IMR-90 (cell line): ENCODE measurements around the gene KAT7. TPM values are rescaled to one million over a fixed set of nuclear protein-coding genes. Genes with fewer than 3 reads are reported as not detected.

Source experiments
- ATAC-seq: fragments of 200-7000 bp; cut with Tn5 transposase; 2 replicates; pipeline ENCODE4 v1.9.1; 2020; ENCODE audit warnings: low read depth, mild to moderate bottlenecking, moderate library complexity
- BruUV-seq: library from RNA; stranded (reverse); fragments of 400-500 nt; replicated peaks from 2 replicates; lab custom pipeline; 2021; lab: Mats Ljungman, UMichigan
- CTCF ChIA-PET: fragments of 300-600 bp; formaldehyde crosslinking; extraction: SDS; loops from one replicate; lab custom pipeline; 2021; ENCODE audit warnings: antibody characterized with exemption; lab: Yijun Ruan, JAX
- POLR2A ChIA-PET: fragments of 300-600 bp; sonication (Branson Sonifier 250); formaldehyde crosslinking; loops from one replicate; lab custom pipeline; 2022; ENCODE audit warnings: antibody characterized with exemption; ENCODE audit not compliant: unreplicated experiment; lab: Charles Lee
- DNase-seq: peaks from one replicate; pipeline ENCODE4 v3.0.0; 2013
- H2AFZ ChIP-seq: replicated peaks from 2 replicates; pipeline ENCODE3; 2013; ENCODE audit warnings: low read length, mild to moderate bottlenecking; ENCODE audit not compliant: poor library complexity
- H2AK5ac ChIP-seq: 2 replicates; pipeline ENCODE4 v1.6.1; 2013; ENCODE audit warnings: low read depth, low read length, inconsistent platforms
- H2AK9ac ChIP-seq: replicated peaks from 2 replicates; pipeline ENCODE3; 2013; ENCODE audit warnings: mild to moderate bottlenecking, low read depth, low read length, moderate library complexity; ENCODE audit not compliant: poor library complexity
- H2BK120ac ChIP-seq: 2 replicates; pipeline ENCODE4 v1.6.1; 2013; ENCODE audit warnings: low read depth, low read length, inconsistent platforms
- H2BK15ac ChIP-seq: 3 replicates; pipeline ENCODE4 v1.6.1; 2013; ENCODE audit warnings: low read depth, low read length, inconsistent platforms
- H2BK20ac ChIP-seq: 2 replicates; pipeline ENCODE4 v1.6.1; 2013; ENCODE audit warnings: low read depth, mild to moderate bottlenecking, inconsistent platforms, low read length, moderate library complexity
- H2BK5ac ChIP-seq: 2 replicates; pipeline ENCODE4 v1.6.1; 2013; ENCODE audit warnings: mild to moderate bottlenecking, low read depth, low read length, inconsistent platforms; ENCODE audit not compliant: poor library complexity, severe bottlenecking
- H3K14ac ChIP-seq: replicated peaks from 2 replicates; pipeline ENCODE4 v1.6.1; 2013; ENCODE audit warnings: low read depth, low read length, inconsistent platforms
- H3K18ac ChIP-seq: 2 replicates; pipeline ENCODE4 v1.6.1; 2013; ENCODE audit warnings: low read depth, low read length, control low read depth
- H3K23ac ChIP-seq: 2 replicates; pipeline ENCODE4 v1.6.1; 2013; ENCODE audit warnings: low read depth, low read length, inconsistent platforms
- H3K27ac ChIP-seq: 2 replicates; pipeline ENCODE4 v1.5.1; 2013; ENCODE audit warnings: mild to moderate bottlenecking, control low read depth, low read length; ENCODE audit not compliant: insufficient read depth
- H3K27me3 ChIP-seq: 2 replicates; pipeline ENCODE4 v1.6.1; 2013; ENCODE audit warnings: low read length; ENCODE audit not compliant: control insufficient read depth, insufficient read depth
- H3K36me3 ChIP-seq: 2 replicates; pipeline ENCODE4 v1.6.1; 2013; ENCODE audit warnings: low read length, mixed read lengths; ENCODE audit not compliant: control insufficient read depth, insufficient read depth
- H3K4ac ChIP-seq: 2 replicates; pipeline ENCODE4 v1.6.1; 2013; ENCODE audit warnings: low read depth, low read length, inconsistent platforms
- H3K4me1 ChIP-seq: 2 replicates; pipeline ENCODE4 v1.6.1; 2013; ENCODE audit warnings: low read length, mixed read lengths; ENCODE audit not compliant: control insufficient read depth, insufficient read depth
- H3K4me2 ChIP-seq: 2 replicates; pipeline ENCODE4 v1.6.1; 2013; ENCODE audit warnings: low read depth, mild to moderate bottlenecking, control low read depth, low read length, moderate library complexity
- H3K4me3 ChIP-seq: 2 replicates; pipeline ENCODE4 v1.5.1; 2013; ENCODE audit warnings: low read depth, mild to moderate bottlenecking, control low read depth, low read length, moderate library complexity; ENCODE audit not compliant: insufficient read depth
- H3K56ac ChIP-seq: 2 replicates; pipeline ENCODE4 v1.6.1; 2013; ENCODE audit warnings: low read length, inconsistent platforms; ENCODE audit not compliant: insufficient read depth; ENCODE audit errors: extremely low read depth
- H3K79me1 ChIP-seq, 2 experiments: 2 replicates each; pipeline ENCODE4 v1.6.1; 2013; ENCODE audit warnings: low read length in 2 of 2, inconsistent platforms in 1 of 2, low read depth in 1 of 2
- H3K9ac ChIP-seq: 2 replicates; pipeline ENCODE4 v1.6.1; 2013; ENCODE audit warnings: low read depth, low read length, control low read depth
- H3K9me1 ChIP-seq: 2 replicates; pipeline ENCODE4 v1.6.1; 2013; ENCODE audit warnings: low read length, inconsistent platforms; ENCODE audit not compliant: insufficient read depth
- H3K9me3 ChIP-seq: 2 replicates; pipeline ENCODE4 v1.6.1; 2013; ENCODE audit warnings: low read length; ENCODE audit not compliant: control insufficient read depth, insufficient read depth
- H4K20me1 ChIP-seq: 2 replicates; pipeline ENCODE4 v1.6.1; 2013; ENCODE audit warnings: low read length, inconsistent platforms; ENCODE audit not compliant: insufficient read depth
- H4K5ac ChIP-seq: 2 replicates; pipeline ENCODE4 v1.6.1; 2013; ENCODE audit warnings: mild to moderate bottlenecking, low read depth, low read length, control low read depth
- H4K8ac ChIP-seq, 2 experiments: 2 replicates each; pipeline ENCODE4 v1.6.1; 2013; ENCODE audit warnings: low read depth in 2 of 2, low read length in 2 of 2, control low read depth in 1 of 2, inconsistent platforms in 1 of 2
- H4K91ac ChIP-seq: 2 replicates; pipeline ENCODE4 v1.6.1; 2013; ENCODE audit warnings: low read depth, low read length, inconsistent platforms; ENCODE audit not compliant: insufficient read depth
- BHLHE40 ChIP-seq: fragments of 150-350 bp; IDR thresholded peaks from 2 replicates; pipeline ENCODE4 v1.6.1; 2016; ENCODE audit warnings: mild to moderate bottlenecking, low read depth, low read length
- CEBPB ChIP-seq: IDR thresholded peaks from 2 replicates; pipeline ENCODE4 v1.6.1; 2012; ENCODE audit warnings: low read depth, low read length, improper control_type of control experiment
- CHD1 ChIP-seq: IDR thresholded peaks from 2 replicates; pipeline ENCODE4 v1.6.1; 2012; ENCODE audit warnings: low read depth, low read length, improper control_type of control experiment
- FOS ChIP-seq: fragments of 150-350 bp; IDR thresholded peaks from 2 replicates; pipeline ENCODE4 v1.6.1; 2016; ENCODE audit warnings: low read depth, low read length
- MAFK ChIP-seq: IDR thresholded peaks from 2 replicates; pipeline ENCODE4 v1.6.1; 2012; ENCODE audit warnings: low read depth, low read length, improper control_type of control experiment
- MAZ ChIP-seq: IDR thresholded peaks from 2 replicates; pipeline ENCODE4 v1.6.1; 2012; ENCODE audit warnings: low read depth, mild to moderate bottlenecking, low read length, improper control_type of control experiment, moderate library complexity, borderline replicate concordance
- MXI1 ChIP-seq: IDR thresholded peaks from 2 replicates; pipeline ENCODE4 v1.6.1; 2012; ENCODE audit warnings: low read depth, mild to moderate bottlenecking, low read length, moderate library complexity, borderline replicate concordance
- NFE2L2 ChIP-seq: fragments of 150-350 bp; IDR thresholded peaks from 2 replicates; pipeline ENCODE4 v1.6.1; 2016; ENCODE audit warnings: low read depth, mild to moderate bottlenecking, low read length
- POLR2A ChIP-seq: IDR thresholded peaks from 2 replicates; pipeline ENCODE4 v1.6.1; 2012; ENCODE audit warnings: mild to moderate bottlenecking, low read depth, low read length
- RAD21 ChIP-seq: IDR thresholded peaks from 2 replicates; pipeline ENCODE4 v1.6.1; 2012; ENCODE audit warnings: low read length, improper control_type of control experiment
- RCOR1 ChIP-seq: IDR thresholded peaks from 2 replicates; pipeline ENCODE4 v1.6.1; 2012; ENCODE audit warnings: mild to moderate bottlenecking, low read length, improper control_type of control experiment; ENCODE audit not compliant: insufficient replicate concordance
- RFX5 ChIP-seq: IDR thresholded peaks from 2 replicates; pipeline ENCODE4 v1.8.0; 2012; ENCODE audit warnings: low read depth, mild to moderate bottlenecking, low read length, moderate library complexity
- SMC3 ChIP-seq: fragments of 150-350 bp; IDR thresholded peaks from 2 replicates; pipeline ENCODE4 v1.6.1; 2016; ENCODE audit warnings: low read depth, mild to moderate bottlenecking, antibody characterized with exemption, low read length, moderate library complexity
- whole genome bisulfite sequencing, 2 experiments: methylation state at CpG; one replicate each; pipeline versions ENCODE4 v1.1.5 to v1.1.7; 2013; ENCODE audit warnings: missing lambda C conversion rate in 2 of 2; ENCODE audit not compliant: insufficient read length in 1 of 2; ENCODE audit errors: extremely low coverage in 2 of 2; 5-methylcytosine and 5-hydroxymethylcytosine counted together
- dilution Hi-C: fragments of 300-500 bp; cut with HindIII; formaldehyde crosslinking; loops from one replicate; pipeline ENCODE4 v1.14.3; 2018; ENCODE audit warnings: low sequenced_read_pairs; ENCODE audit not compliant: unreplicated experiment
- in situ Hi-C: fragments of 300-500 bp; cut with MboI; formaldehyde crosslinking; loops from 3 replicates; pipeline ENCODE4 v1.14.3; 2019; ENCODE audit warnings: low sequenced_read_pairs, inconsistent platforms, mixed read lengths
- intact Hi-C: fragments of 100-400 bp; cut with micrococcal nuclease; formaldehyde crosslinking; loops from 2 replicates; pipeline ENCODE4 v1.10.0; 2022
- polyA plus RNA-seq, 3 experiments: library from polyadenylated mRNA; depleted of rRNA; stranded (reverse); fragments of >200 nt; gene quantifications; 2 replicates each; pipeline ENCODE4 v1.2.3, GENCODE V29; 2012; ENCODE audit warnings: low replicate concordance in 1 of 3
- total RNA-seq: library from RNA; depleted of rRNA; stranded (reverse); fragments of >200 nt; gene quantifications from 2 replicates; pipeline ENCODE4 v1.2.3, GENCODE V29; 2012
- TF ChIP-seq, protein P1 (sequence below): fragments of 150-350 bp; IDR thresholded peaks from 2 replicates; pipeline ENCODE4 v1.6.1; 2017; ENCODE audit warnings: mild to moderate bottlenecking, antibody characterized with exemption, low read length, low read depth
- TF ChIP-seq, protein P2 (sequence below): conservative IDR thresholded peaks from 2 replicates; pipeline ENCODE4 v1.5.1; 2012; ENCODE audit warnings: mild to moderate bottlenecking, low read depth, low read length, improper control_type of control experiment
- TF ChIP-seq, protein P3 (sequence below): fragments of 150-350 bp; IDR thresholded peaks from 2 replicates; pipeline ENCODE4 v1.6.1; 2016; ENCODE audit warnings: low read depth, mild to moderate bottlenecking, low read length, moderate library complexity, borderline replicate concordance

Gene KAT7
- total and polyA plus RNA-seq, 2 of the 4 experiments (the other 2 are of a cell fraction), result 16.9 to 21.9 TPM

DNA sequence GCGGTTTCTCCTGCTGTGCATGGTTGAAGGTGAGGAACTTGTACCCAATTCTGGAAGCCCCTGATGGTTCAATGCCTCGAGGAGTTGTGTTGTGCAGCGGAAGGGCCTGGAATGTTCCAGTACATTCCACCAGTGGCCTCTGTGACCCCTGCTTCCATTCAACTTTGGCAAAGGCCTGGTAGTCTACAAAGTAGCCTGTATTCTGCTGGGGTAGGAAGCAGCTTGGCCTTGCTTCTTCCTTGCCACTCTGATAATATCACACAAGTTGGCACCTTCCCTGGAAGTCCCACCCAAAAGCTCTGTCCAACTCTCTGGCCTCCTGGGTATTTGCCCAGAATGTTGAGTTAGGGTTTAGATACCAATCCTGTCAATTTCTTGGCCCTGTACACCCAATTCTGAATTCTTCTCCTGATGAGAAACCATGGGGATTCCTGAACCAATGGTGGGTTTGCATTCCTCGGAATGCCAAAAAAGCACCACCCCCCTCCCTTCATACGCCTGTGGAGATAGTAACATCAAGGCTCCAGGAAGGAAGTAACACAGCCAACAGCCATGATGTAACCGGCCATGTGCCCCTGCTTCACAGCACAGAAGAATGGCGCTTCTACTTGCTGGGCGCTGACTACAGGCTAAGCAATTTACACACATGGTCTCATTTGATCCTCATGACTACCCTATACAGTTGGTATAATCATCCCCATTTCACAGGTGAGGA lies 12.8 kb upstream of the KAT7 start:
- Histone ChIP-seq H4K5ac (no peak overlapping the region), H3K36me3 (no peaks in the 10 kb centered on the region), H3K9me1 (no peaks in the 10 kb centered on the region; the same call in 1 of the 2 replicates), H3K4ac (no peak overlapping the region), H3K14ac (no peak overlapping the region), H2AK9ac (no peak overlapping the region), H3K79me1 (no peaks in the 10 kb centered on the region), H4K20me1 (no peaks in the 10 kb centered on the region), H3K9me3 (no peaks in the 10 kb centered on the region), H2AK5ac (no peak overlapping the region; the same call in 1 of the 2 replicates), H3K4me3 (no peak overlapping the region), H2BK5ac (no peak overlapping the region), H3K27me3 (peaks cover 2% of the 10 kb centered on the region; the same call in 1 of the 2 replicates), H2BK120ac (no peak overlapping the region), H3K4me2 (no peak overlapping the region), H3K27ac (no peak overlapping the region), H3K56ac (no peak overlapping the region), H3K18ac (no peak overlapping the region), H2BK20ac (no peak overlapping the region), H4K8ac (no peak overlapping the region), H4K91ac (no peak overlapping the region), H3K23ac (no peak overlapping the region), H3K4me1 (no peaks in the 10 kb centered on the region), H3K9ac (no peak overlapping the region), H2AFZ (peak overlapping the region; percentile 6), H2BK15ac (no peak overlapping the region)
- ATAC-seq (peak; percentile 59; the same call in 1 of the 2 replicates), DNase-seq (no peak)
- no TSS peak for BruUV-seq
- intact Hi-C loops, result no loop called here
- dilution Hi-C loops, result no loop called here
- in situ Hi-C loops, result no loop called here
- POLR2A ChIA-PET, result no interaction called here
- TF ChIP-seq CHD1 (no peak), SMC3 (no peak), RFX5 (no peak), MAFK (no peak), BHLHE40 (no peak), RCOR1 (no peak), FOS (no peak), MAZ (no peak), POLR2A (no peak), MXI1 (no peak), RAD21 (no peak), NFE2L2 (no peak), CEBPB (no peak)
- TF ChIP-seq, protein P1, sequence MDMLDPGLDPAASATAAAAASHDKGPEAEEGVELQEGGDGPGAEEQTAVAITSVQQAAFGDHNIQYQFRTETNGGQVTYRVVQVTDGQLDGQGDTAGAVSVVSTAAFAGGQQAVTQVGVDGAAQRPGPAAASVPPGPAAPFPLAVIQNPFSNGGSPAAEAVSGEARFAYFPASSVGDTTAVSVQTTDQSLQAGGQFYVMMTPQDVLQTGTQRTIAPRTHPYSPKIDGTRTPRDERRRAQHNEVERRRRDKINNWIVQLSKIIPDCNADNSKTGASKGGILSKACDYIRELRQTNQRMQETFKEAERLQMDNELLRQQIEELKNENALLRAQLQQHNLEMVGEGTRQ, result no peak
- TF ChIP-seq, protein P2, sequence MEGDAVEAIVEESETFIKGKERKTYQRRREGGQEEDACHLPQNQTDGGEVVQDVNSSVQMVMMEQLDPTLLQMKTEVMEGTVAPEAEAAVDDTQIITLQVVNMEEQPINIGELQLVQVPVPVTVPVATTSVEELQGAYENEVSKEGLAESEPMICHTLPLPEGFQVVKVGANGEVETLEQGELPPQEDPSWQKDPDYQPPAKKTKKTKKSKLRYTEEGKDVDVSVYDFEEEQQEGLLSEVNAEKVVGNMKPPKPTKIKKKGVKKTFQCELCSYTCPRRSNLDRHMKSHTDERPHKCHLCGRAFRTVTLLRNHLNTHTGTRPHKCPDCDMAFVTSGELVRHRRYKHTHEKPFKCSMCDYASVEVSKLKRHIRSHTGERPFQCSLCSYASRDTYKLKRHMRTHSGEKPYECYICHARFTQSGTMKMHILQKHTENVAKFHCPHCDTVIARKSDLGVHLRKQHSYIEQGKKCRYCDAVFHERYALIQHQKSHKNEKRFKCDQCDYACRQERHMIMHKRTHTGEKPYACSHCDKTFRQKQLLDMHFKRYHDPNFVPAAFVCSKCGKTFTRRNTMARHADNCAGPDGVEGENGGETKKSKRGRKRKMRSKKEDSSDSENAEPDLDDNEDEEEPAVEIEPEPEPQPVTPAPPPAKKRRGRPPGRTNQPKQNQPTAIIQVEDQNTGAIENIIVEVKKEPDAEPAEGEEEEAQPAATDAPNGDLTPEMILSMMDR, result no peak
- TF ChIP-seq, protein P3, sequence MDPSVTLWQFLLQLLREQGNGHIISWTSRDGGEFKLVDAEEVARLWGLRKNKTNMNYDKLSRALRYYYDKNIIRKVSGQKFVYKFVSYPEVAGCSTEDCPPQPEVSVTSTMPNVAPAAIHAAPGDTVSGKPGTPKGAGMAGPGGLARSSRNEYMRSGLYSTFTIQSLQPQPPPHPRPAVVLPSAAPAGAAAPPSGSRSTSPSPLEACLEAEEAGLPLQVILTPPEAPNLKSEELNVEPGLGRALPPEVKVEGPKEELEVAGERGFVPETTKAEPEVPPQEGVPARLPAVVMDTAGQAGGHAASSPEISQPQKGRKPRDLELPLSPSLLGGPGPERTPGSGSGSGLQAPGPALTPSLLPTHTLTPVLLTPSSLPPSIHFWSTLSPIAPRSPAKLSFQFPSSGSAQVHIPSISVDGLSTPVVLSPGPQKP, result no peak
- CTCF ChIA-PET, result no interaction called here
- WGBS, 2 experiments, result no CpG with 5 or more reads among the region's 8 CpGs
